Measurements from ENCODE around the gene TACSTD2. TPM values are rescaled to one million over a fixed set of nuclear protein-coding genes. Genes with fewer than 3 reads are reported as not detected.

Gene TACSTD2
- total and polyA plus RNA-seq, 2 donors (not counting 1 experiment from before 2014, with no cell fraction given) = not detected

DNA sequence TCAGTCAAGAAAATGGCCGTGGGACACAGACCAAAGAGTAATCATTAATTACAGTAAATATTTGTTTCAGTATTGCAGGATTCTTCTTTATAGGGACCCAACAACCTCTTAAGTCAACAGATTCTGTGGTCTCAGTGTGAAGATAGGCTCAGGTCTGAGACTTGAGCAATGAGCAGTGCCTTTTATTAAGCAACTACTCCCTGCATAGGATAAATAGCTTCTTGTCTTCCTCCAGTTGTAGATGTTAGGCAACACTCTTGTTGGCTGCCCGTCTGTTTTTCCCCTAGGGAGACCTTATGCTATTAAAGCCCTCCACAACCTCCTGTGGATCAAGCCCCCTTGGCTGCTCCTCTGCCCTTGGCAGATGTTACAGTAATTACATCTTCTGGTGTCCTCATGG is 28.7 kb downstream of the TACSTD2 start:
- ChIA-PET POLR2A (no interaction called here), CTCF (interaction anchor here (1.1 to 5.7 kb wide), 4 partner anchors 9 to 31 kb away, joined by 3 to 103 read pairs (median 6); no protein-coding TSS in a partner anchor)
- Histone ChIP-seq H3K9me3 (ENCODE audit: control extremely low read depth in 1 of 3, control insufficient read depth in 2 of 3, insufficient read depth in 1 of 3, low read length in 2 of 3) (no peaks in the 10 kb centered on the region), H3K27ac (ENCODE audit: low read length in 2 of 2) (no peak overlapping the region), H3K4me1 (ENCODE audit: control insufficient read depth in 2 of 2, insufficient read depth in 2 of 2, low read length in 2 of 2) (peaks cover 10 to 13% of the 10 kb centered on the region in 2 donors), H3K79me2 (ENCODE audit: control insufficient read depth, insufficient read depth, low read length) (peaks cover 18% of the 10 kb centered on the region), H3K9ac (ENCODE audit: low read length) (no peak overlapping the region), H3K4me2 (replicated peaks; ENCODE audit: low read depth, low read length, poor library complexity, severe bottlenecking) (no peak overlapping the region), H3K4me3 (ENCODE audit: control extremely low read depth in 1 of 5, extremely low read depth in 1 of 5, insufficient read depth in 1 of 5, low read depth in 2 of 5, low read length in 4 of 5) (no peak overlapping the region), H2AFZ (ENCODE audit: insufficient read depth, low read depth, low read length, poor library complexity, severe bottlenecking) (no peak overlapping the region), H3K36me3 (replicated peaks in 1 of 2; ENCODE audit: control extremely low read depth in 1 of 2, control insufficient read depth in 1 of 2, extremely low read depth in 1 of 2, insufficient read depth in 2 of 2, low read length in 1 of 2) (no peaks in the 10 kb centered on the region), H3K27me3 (replicated peaks in 1 of 4; ENCODE audit: control extremely low read depth in 1 of 4, control insufficient read depth in 3 of 4, insufficient read depth in 4 of 4, low read length in 3 of 4) (peaks cover 0 to 3% (median 0%) of the 10 kb centered on the region in 4 experiments), H4K20me1 (ENCODE audit: control insufficient read depth, insufficient read depth, low read length, poor library complexity, severe bottlenecking) (no peaks in the 10 kb centered on the region)
- Mint-ChIP-seq H3K27ac (no peak overlapping the region), H3K9me3 (ENCODE audit: insufficient read depth) (no peaks in the 10 kb centered on the region), H3K27me3 (peaks cover 22% of the 10 kb centered on the region), H3K4me1 (peaks cover 17% of the 10 kb centered on the region), H3K4me3 (no peak overlapping the region)
- ATAC-seq (ENCODE audit: low read depth) (no peak), DNase-seq (no peak)
- TF ChIP-seq, protein P1, sequence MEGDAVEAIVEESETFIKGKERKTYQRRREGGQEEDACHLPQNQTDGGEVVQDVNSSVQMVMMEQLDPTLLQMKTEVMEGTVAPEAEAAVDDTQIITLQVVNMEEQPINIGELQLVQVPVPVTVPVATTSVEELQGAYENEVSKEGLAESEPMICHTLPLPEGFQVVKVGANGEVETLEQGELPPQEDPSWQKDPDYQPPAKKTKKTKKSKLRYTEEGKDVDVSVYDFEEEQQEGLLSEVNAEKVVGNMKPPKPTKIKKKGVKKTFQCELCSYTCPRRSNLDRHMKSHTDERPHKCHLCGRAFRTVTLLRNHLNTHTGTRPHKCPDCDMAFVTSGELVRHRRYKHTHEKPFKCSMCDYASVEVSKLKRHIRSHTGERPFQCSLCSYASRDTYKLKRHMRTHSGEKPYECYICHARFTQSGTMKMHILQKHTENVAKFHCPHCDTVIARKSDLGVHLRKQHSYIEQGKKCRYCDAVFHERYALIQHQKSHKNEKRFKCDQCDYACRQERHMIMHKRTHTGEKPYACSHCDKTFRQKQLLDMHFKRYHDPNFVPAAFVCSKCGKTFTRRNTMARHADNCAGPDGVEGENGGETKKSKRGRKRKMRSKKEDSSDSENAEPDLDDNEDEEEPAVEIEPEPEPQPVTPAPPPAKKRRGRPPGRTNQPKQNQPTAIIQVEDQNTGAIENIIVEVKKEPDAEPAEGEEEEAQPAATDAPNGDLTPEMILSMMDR (IDR thresholded peaks at IDR 0.05) = no peak
- no peak for TF ChIP-seq EZH2 (IDR thresholded peaks at IDR 0.05; ENCODE audit: borderline replicate concordance, insufficient read depth, low read depth, low read length, poor library complexity, severe bottlenecking)
- intact Hi-C loops (cut with micrococcal nuclease) = loop anchor here (10.0 kb wide), 2 partner anchors 1146 to 1266 kb away; partner anchors contain the start of gene HOOK1
- WGBS (ENCODE audit: insufficient coverage) = 100% methylated on average over 1 of the region's 2 CpGs

DNA sequence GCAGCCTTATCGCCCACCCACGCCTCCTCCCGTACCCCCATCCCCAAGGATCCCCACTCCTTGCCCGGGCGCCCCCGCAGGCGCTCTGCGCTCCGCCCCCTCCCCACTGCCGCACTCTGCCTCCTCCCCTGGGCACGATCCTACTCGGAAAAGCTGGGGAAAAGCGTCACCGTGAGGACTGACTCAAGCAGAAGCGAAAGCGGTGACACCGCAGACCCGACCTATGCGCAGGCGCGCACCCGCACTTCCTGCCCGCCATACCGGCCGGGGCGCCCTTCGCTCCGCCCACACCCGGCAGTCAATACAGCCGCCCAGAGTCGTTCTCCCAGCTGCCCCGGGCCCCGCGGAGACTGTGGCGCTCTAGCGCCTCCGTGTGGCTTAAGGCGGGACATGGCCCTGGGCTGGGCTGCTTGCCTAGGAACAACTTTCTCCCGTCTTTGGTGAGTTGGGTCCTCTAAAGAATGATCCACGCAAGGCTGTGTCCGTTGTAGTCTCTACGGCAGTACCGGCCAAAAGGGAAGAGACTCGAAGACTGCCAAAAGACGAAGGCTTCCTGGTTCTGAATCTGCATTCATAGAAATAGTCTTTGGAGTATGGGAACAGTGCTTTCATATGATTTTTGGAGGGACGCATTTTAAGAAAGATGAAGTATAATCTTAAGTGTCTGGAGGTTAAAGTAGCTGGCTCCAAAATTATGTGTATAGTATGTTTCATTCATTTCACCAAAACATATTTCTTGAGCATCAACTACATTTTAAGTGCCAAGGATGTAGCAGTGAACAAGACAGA is 30.3 kb downstream of the TACSTD2 start, which contains the start of gene OMA1:
Gene OMA1 (minus strand): TSS at position 207 of the 789 bp plus-strand sequence. CDS start 7,432 bp downstream, outside the sequence.
- Histone ChIP-seq H4K20me1 (ENCODE audit: control insufficient read depth, insufficient read depth, low read length, poor library complexity, severe bottlenecking) (no peaks in the 10 kb centered on the region), H2AFZ (ENCODE audit: insufficient read depth, low read depth, low read length, poor library complexity, severe bottlenecking) (peak within 1 kb of the TSS; percentile 90), H3K4me1 (ENCODE audit: control insufficient read depth in 2 of 2, insufficient read depth in 2 of 2, low read length in 2 of 2) (peaks cover 10 to 13% of the 10 kb centered on the region in 2 donors), H3K4me3 (ENCODE audit: control extremely low read depth in 1 of 5, extremely low read depth in 1 of 5, insufficient read depth in 1 of 5, low read depth in 2 of 5, low read length in 4 of 5) (peak within 1 kb of the TSS; percentile 52 to 99 (median 83)), H3K79me2 (ENCODE audit: control insufficient read depth, insufficient read depth, low read length) (peaks cover 18% of the 10 kb centered on the region), H3K9ac (ENCODE audit: low read length) (peak within 1 kb of the TSS; percentile 90), H3K9me3 (ENCODE audit: control extremely low read depth in 1 of 3, control insufficient read depth in 2 of 3, insufficient read depth in 1 of 3, low read length in 2 of 3) (no peaks in the 10 kb centered on the region), H3K27ac (ENCODE audit: low read length in 2 of 2) (peak within 1 kb of the TSS; percentile 96 to 97), H3K27me3 (replicated peaks in 1 of 4; ENCODE audit: control extremely low read depth in 1 of 4, control insufficient read depth in 3 of 4, insufficient read depth in 4 of 4, low read length in 3 of 4) (peaks cover 0 to 3% (median 0%) of the 10 kb centered on the region in 4 experiments), H3K4me2 (replicated peaks; ENCODE audit: low read depth, low read length, poor library complexity, severe bottlenecking) (peak within 1 kb of the TSS; percentile 81), H3K36me3 (replicated peaks in 1 of 2; ENCODE audit: control extremely low read depth in 1 of 2, control insufficient read depth in 1 of 2, extremely low read depth in 1 of 2, insufficient read depth in 2 of 2, low read length in 1 of 2) (no peaks in the 10 kb centered on the region)
- no peak for TF ChIP-seq EZH2 (IDR thresholded peaks at IDR 0.05; ENCODE audit: borderline replicate concordance, insufficient read depth, low read depth, low read length, poor library complexity, severe bottlenecking)
- TF ChIP-seq, protein P1 (IDR thresholded peaks at IDR 0.05) = peak; percentile 94
- peak; percentile 93 for ATAC-seq (ENCODE audit: low read depth)
- intact Hi-C loops (cut with micrococcal nuclease) = loop anchor here (1.0 to 10.0 kb wide), 5 partner anchors 30 to 1268 kb away; partner anchors contain the start of genes HOOK1 and MYSM1
- Mint-ChIP-seq H3K4me1 (peaks cover 17% of the 10 kb centered on the region), H3K4me3 (peak within 1 kb of the TSS; percentile 97), H3K27me3 (peaks cover 14% of the 10 kb centered on the region), H3K9me3 (ENCODE audit: insufficient read depth) (no peaks in the 10 kb centered on the region), H3K27ac (peak within 1 kb of the TSS; percentile 100)
- ChIA-PET POLR2A (interaction anchor here (0.6 to 1.2 kb wide), 10 partner anchors 26 to 1715 kb away, joined by 3 to 11 read pairs (median 4); no protein-coding TSS in a partner anchor), CTCF (interaction anchor here (0.5 to 5.7 kb wide), 13 partner anchors 9 to 1715 kb away, joined by 3 to 103 read pairs (median 4); no protein-coding TSS in a partner anchor)
- under 1% methylated on average over 45 of the region's 46 CpGs for WGBS (ENCODE audit: insufficient coverage)
- DNase-seq = peak; percentile 98
